Thyroid gland (tissue), 4 donors: Measurements from ENCODE around the gene ELMO1.

Experiments
- CTCF ChIP-seq, 6 experiments: fragments of 200-600 bp in 3 of 6; fragments of 450-650 bp in 3 of 6; sonication (generic) in 3 of 6; IDR thresholded peaks; one replicate each; pipeline ENCODE4 v1.5.1; 2016 to 2019; ENCODE audit warnings: antibody characterized with exemption in 6 of 6, mild to moderate bottlenecking in 2 of 6, inconsistent platforms in 1 of 6, moderate library complexity in 1 of 6
- POLR2A ChIP-seq, 2 donors: fragments of 450-650 bp; IDR thresholded peaks; one replicate each; pipeline ENCODE4 v1.6.1; 2017; ENCODE audit warnings: antibody characterized with exemption in 2 of 2, mild to moderate bottlenecking in 2 of 2, moderate library complexity in 1 of 2

- TF ChIP-seq CTCF (IDR thresholded peaks at IDR 0.05) (no peak), POLR2A (IDR thresholded peaks at IDR 0.05) (no peak)
Observed at GRCh38 chr7:37480041-37481031, 31.7 kb upstream of the ELMO1 start.
